ENCODE measurements around the gene B4GALT6. TPM values are rescaled to one million over a fixed set of nuclear protein-coding genes. Genes with fewer than 3 reads are reported as not detected.

Gene B4GALT6
- total and polyA plus RNA-seq, 2 of the 13 experiments (the other 11 are each of a cell fraction or from before 2014, with no cell fraction given): 1.9 to 3.3 TPM

DNA sequence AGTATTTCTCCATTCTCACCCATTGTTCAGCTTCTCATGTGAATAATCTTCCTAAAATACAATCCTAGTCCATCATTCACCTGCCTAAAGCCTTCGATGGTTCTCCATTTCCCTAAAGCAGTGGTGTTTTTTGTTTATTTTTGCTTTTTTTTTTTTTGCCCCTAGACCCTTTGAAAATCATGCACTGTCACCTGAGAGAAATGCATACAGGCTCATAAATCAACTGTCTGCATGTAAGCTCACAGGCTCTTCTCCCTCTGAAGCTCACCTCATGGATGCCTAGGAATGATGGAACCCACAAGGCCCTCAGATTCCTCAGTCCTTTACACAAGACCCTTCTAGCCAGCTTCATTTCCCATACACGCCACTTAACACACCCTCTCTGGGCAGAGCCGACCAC lies 31.5 kb downstream of the B4GALT6 start:
- FAIRE-seq (no peak), ATAC-seq (no peak), DNase-seq (ENCODE audit: low spot score) (no peak)
- TF ChIP-seq ZFP41 (CRISPR knock-in tag; IDR thresholded peaks at IDR 0.05; ENCODE audit: borderline replicate concordance) (no peak), KAT8 (CRISPR knock-in tag; IDR thresholded peaks at IDR 0.05) (no peak), BRCA1 (CRISPR knock-in tag; IDR thresholded peaks at IDR 0.05) (no peak), TEAD2 (CRISPR knock-in tag; IDR thresholded peaks at IDR 0.05) (no peak), NFYB (CRISPR knock-in tag; IDR thresholded peaks at IDR 0.05) (no peak), ZNF3 (CRISPR knock-in tag; IDR thresholded peaks at IDR 0.05) (no peak), ZNF431 (CRISPR knock-in tag; IDR thresholded peaks at IDR 0.05; ENCODE audit: borderline replicate concordance, low read depth) (no peak)
- TF ChIP-seq, protein P1, sequence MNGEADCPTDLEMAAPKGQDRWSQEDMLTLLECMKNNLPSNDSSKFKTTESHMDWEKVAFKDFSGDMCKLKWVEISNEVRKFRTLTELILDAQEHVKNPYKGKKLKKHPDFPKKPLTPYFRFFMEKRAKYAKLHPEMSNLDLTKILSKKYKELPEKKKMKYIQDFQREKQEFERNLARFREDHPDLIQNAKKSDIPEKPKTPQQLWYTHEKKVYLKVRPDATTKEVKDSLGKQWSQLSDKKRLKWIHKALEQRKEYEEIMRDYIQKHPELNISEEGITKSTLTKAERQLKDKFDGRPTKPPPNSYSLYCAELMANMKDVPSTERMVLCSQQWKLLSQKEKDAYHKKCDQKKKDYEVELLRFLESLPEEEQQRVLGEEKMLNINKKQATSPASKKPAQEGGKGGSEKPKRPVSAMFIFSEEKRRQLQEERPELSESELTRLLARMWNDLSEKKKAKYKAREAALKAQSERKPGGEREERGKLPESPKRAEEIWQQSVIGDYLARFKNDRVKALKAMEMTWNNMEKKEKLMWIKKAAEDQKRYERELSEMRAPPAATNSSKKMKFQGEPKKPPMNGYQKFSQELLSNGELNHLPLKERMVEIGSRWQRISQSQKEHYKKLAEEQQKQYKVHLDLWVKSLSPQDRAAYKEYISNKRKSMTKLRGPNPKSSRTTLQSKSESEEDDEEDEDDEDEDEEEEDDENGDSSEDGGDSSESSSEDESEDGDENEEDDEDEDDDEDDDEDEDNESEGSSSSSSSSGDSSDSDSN (CRISPR knock-in tag; IDR thresholded peaks at IDR 0.05): no peak
- TF ChIP-seq, protein P2, sequence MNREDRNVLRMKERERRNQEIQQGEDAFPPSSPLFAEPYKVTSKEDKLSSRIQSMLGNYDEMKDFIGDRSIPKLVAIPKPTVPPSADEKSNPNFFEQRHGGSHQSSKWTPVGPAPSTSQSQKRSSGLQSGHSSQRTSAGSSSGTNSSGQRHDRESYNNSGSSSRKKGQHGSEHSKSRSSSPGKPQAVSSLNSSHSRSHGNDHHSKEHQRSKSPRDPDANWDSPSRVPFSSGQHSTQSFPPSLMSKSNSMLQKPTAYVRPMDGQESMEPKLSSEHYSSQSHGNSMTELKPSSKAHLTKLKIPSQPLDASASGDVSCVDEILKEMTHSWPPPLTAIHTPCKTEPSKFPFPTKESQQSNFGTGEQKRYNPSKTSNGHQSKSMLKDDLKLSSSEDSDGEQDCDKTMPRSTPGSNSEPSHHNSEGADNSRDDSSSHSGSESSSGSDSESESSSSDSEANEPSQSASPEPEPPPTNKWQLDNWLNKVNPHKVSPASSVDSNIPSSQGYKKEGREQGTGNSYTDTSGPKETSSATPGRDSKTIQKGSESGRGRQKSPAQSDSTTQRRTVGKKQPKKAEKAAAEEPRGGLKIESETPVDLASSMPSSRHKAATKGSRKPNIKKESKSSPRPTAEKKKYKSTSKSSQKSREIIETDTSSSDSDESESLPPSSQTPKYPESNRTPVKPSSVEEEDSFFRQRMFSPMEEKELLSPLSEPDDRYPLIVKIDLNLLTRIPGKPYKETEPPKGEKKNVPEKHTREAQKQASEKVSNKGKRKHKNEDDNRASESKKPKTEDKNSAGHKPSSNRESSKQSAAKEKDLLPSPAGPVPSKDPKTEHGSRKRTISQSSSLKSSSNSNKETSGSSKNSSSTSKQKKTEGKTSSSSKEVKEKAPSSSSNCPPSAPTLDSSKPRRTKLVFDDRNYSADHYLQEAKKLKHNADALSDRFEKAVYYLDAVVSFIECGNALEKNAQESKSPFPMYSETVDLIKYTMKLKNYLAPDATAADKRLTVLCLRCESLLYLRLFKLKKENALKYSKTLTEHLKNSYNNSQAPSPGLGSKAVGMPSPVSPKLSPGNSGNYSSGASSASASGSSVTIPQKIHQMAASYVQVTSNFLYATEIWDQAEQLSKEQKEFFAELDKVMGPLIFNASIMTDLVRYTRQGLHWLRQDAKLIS (CRISPR knock-in tag; IDR thresholded peaks at IDR 0.05): no peak
- TF ChIP-seq, protein P3, sequence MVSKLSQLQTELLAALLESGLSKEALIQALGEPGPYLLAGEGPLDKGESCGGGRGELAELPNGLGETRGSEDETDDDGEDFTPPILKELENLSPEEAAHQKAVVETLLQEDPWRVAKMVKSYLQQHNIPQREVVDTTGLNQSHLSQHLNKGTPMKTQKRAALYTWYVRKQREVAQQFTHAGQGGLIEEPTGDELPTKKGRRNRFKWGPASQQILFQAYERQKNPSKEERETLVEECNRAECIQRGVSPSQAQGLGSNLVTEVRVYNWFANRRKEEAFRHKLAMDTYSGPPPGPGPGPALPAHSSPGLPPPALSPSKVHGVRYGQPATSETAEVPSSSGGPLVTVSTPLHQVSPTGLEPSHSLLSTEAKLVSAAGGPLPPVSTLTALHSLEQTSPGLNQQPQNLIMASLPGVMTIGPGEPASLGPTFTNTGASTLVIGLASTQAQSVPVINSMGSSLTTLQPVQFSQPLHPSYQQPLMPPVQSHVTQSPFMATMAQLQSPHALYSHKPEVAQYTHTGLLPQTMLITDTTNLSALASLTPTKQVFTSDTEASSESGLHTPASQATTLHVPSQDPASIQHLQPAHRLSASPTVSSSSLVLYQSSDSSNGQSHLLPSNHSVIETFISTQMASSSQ (IDR thresholded peaks at IDR 0.05; ENCODE audit: low read depth): no peak
- TF ChIP-seq, protein P3 (CRISPR knock-in tag; IDR thresholded peaks at IDR 0.05; ENCODE audit: borderline replicate concordance): no peak
- in situ Hi-C loops (cut with HindIII; ENCODE audit: extremely low pct_ligation_motif_present, low pct_unique_long_range_greater_than_20kb): no loop called here
- H3K9me3 ChIP-seq (ENCODE audit: low read length): no peaks in the 10 kb centered on the region
- ChIA-PET CTCF (ENCODE audit: low intra/inter-chr PET ratio, low total read pairs) (no interaction called here), POLR2A (no interaction called here)
- WGBS (ENCODE audit: low lambda C conversion rate): 69% methylated on average over 3 of the region's 3 CpGs
- no peaks in the 10 kb centered on the region for H4K20me1 ChIP-seq (ENCODE audit: insufficient read depth, low read length)
- H3K36me3 ChIP-seq (replicated peaks in 1 of 2; ENCODE audit: control insufficient read depth in 1 of 2, insufficient read depth in 2 of 2, low read length in 2 of 2): no peaks in the 10 kb centered on the region
- no peak overlapping the region for H2AFZ ChIP-seq (ENCODE audit: low read length)
- H3K79me2 ChIP-seq (ENCODE audit: insufficient read depth, low read length): no peaks in the 10 kb centered on the region
- H3K4me1 ChIP-seq (ENCODE audit: insufficient read depth, low read length): peaks cover 20% of the 10 kb centered on the region
- H3K27me3 ChIP-seq (ENCODE audit: control insufficient read depth in 1 of 2, insufficient read depth in 2 of 2, low read length in 2 of 2): no peaks in the 10 kb centered on the region
- no peak overlapping the region for H3K4me2 ChIP-seq (ENCODE audit: low read depth, low read length)
- no peak overlapping the region for H3K9ac ChIP-seq (ENCODE audit: insufficient read depth, low read depth, low read length)
- no peak overlapping the region for H3K4me3 ChIP-seq (replicated peaks in 1 of 3; ENCODE audit: insufficient read depth in 1 of 3, low read depth in 2 of 3, low read length in 3 of 3)
- intact Hi-C loops (cut with micrococcal nuclease; ENCODE audit: unreplicated experiment): no loop called here
- BruUV-seq (replicated peaks): no TSS peak
- H3K27ac ChIP-seq (ENCODE audit: extremely low read length, insufficient read depth, low read length): no peak overlapping the region

Data from HepG2 (cell line).